Measurements from ENCODE around the gene IKZF3.

- no peak for TF ChIP-seq CTCF (optimal IDR thresholded peaks at IDR 0.05 in 1 of 3, IDR thresholded peaks at IDR 0.05 in 1 of 3, conservative IDR thresholded peaks at IDR 0.05 in 1 of 3; ENCODE audit: extremely low read depth in 1 of 3, insufficient read depth in 2 of 3, low read length in 3 of 3)
- TF ChIP-seq EZH2 (IDR thresholded peaks at IDR 0.05; ENCODE audit: low read length) = no peak
Observed at GRCh38 chr17:39848600-39848999, 15.5 kb downstream of the IKZF3 start.

Data from keratinocyte (primary cell).